BE2C (cell line): ENCODE measurements around the gene RABL3.

ENCODE experiments used
- DNase-seq: peaks from one replicate; pipeline ENCODE4 v3.0.0-alpha.2; 2020
- H3K27me3 ChIP-seq: fragments of 250-450 bp; sonication (Bioruptor Pico); 2 replicates; pipeline ENCODE4 v1.5.1; 2020; ENCODE audit warnings: mild to moderate bottlenecking
- H3K36me3 ChIP-seq: fragments of 250-450 bp; sonication (Bioruptor Pico); 2 replicates; pipeline ENCODE4 v1.5.1; 2020; ENCODE audit warnings: mild to moderate bottlenecking
- H3K4me1 ChIP-seq: fragments of 250-450 bp; sonication (Bioruptor Pico); 2 replicates; pipeline ENCODE4 v1.5.1; 2020
- H3K4me3 ChIP-seq: 2 replicates; pipeline ENCODE4 v1.5.1; 2011; ENCODE audit warnings: low read depth, low read length
- H3K9me3 ChIP-seq: fragments of 250-450 bp; sonication (Bioruptor Pico); 2 replicates; pipeline ENCODE4 v1.5.1; 2020
- TF ChIP-seq, protein P1 (sequence below): IDR thresholded peaks from 2 replicates; pipeline ENCODE4 v1.5.1; 2012; ENCODE audit warnings: mild to moderate bottlenecking, low read depth, low read length

RABL3 gene

DNA sequence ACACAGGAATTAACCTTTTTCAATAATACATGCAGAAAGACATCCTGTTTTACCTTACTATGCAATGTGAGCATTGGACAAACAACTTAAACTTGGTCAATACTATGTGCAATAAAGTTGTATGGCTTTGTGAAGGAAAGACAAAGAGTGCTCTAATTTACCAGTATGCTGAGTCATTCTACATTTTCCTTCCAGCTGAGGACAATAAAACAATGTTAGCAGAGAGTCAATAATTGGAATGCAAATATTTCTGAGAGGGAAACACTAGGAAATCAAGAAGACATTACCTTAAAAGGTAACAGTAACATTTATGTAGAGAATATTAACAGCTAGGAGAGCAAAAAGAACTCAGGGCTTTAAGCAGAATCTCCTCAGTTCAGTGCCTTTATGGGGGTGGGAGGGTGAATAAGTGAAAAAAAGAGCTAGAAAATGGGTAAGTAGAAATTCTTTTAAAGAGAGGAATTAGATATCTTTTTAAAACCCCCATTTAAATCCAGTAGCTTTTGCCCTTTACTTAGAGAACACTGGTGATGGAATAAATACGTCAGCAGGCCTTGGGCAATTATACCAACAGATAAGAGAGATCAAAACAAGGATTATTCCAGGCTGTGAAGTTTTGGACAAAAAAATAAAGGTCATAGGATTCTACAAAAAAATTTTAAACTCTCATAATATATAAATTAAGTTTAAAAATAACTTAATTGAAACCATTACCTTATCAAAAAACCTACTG, 48.7 kb downstream of the RABL3 start:
- Histone ChIP-seq H3K9me3 (no peaks in the 10 kb centered on the region), H3K27me3 (no peaks in the 10 kb centered on the region), H3K36me3 (peaks cover 10% of the 10 kb centered on the region), H3K4me1 (peaks cover 11% of the 10 kb centered on the region), H3K4me3 (no peak overlapping the region)
- DNase-seq, result no peak
- TF ChIP-seq, protein P1, sequence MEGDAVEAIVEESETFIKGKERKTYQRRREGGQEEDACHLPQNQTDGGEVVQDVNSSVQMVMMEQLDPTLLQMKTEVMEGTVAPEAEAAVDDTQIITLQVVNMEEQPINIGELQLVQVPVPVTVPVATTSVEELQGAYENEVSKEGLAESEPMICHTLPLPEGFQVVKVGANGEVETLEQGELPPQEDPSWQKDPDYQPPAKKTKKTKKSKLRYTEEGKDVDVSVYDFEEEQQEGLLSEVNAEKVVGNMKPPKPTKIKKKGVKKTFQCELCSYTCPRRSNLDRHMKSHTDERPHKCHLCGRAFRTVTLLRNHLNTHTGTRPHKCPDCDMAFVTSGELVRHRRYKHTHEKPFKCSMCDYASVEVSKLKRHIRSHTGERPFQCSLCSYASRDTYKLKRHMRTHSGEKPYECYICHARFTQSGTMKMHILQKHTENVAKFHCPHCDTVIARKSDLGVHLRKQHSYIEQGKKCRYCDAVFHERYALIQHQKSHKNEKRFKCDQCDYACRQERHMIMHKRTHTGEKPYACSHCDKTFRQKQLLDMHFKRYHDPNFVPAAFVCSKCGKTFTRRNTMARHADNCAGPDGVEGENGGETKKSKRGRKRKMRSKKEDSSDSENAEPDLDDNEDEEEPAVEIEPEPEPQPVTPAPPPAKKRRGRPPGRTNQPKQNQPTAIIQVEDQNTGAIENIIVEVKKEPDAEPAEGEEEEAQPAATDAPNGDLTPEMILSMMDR, result no peak

DNA sequence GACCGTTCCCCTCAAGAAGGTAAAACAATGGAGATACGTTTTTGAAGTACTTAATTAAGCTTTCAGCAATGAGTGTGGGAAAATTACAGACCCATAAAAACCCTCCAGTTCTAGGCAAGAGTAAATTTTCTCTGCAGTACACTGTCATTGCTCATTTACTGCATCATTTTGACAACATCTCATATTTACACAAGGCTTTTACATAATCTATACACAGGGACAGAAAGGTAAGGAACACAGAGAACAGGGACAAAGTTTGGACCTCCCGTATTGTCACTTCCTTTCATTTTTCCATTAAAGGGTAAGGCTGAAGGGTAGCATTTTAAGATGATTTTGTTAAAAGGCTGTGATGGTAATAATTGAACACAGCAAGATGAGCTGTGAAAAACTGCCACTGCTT, 52.9 kb downstream of the RABL3 start:
- no peaks in the 10 kb centered on the region for H3K9me3 ChIP-seq
- peaks cover 11% of the 10 kb centered on the region for H3K4me1 ChIP-seq
- TF ChIP-seq, protein P1, result no peak
- no peak overlapping the region for H3K4me3 ChIP-seq
- no peak for DNase-seq
- no peaks in the 10 kb centered on the region for H3K27me3 ChIP-seq
- H3K36me3 ChIP-seq, result peaks cover 6% of the 10 kb centered on the region

DNA sequence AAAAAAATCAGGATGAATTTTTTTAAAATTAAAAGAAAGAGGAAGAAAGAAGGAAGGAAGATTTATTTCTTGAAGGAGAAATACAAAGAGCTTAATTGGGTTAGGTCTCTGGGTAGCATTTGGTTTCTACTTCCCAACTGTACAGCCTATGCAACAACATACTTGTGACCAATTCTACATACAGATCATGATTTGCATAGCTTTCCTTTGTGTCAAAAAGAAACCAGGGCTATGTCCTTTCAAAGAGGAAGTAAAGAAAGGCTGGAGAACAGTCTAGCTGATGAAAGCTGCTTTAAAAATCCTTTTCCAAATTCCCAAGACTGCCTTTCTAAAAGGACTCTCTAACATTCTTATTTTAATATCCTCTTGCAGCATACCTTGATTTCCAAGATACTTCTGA, 54.2 kb downstream of the RABL3 start:
- TF ChIP-seq, protein P1, result no peak
- peaks cover 2% of the 10 kb centered on the region for H3K4me1 ChIP-seq
- H3K4me3 ChIP-seq, result no peak overlapping the region
- no peaks in the 10 kb centered on the region for H3K27me3 ChIP-seq
- H3K9me3 ChIP-seq, result no peaks in the 10 kb centered on the region
- H3K36me3 ChIP-seq, result peaks cover 6% of the 10 kb centered on the region
- DNase-seq, result no peak

DNA sequence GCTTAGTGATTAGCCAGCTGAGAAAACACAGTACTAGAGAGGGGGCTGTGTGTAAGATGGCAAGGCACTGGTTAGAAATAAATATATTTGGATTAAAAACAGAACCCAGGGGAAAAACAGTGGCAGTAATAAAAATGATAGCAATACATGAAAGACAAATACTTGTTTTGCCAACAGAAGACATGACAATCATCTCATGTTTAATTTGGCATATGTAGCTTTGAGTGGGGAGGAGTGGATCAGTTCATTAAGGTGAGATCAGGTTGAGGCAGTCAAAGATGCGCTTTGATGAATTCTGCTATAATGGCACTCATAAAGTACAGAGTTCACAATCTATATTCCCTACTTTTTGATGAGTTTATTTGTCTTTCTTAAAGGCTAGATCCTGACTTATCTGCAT, 56.9 kb downstream of the RABL3 start:
- no peaks in the 10 kb centered on the region for H3K27me3 ChIP-seq
- H3K4me1 ChIP-seq, result peaks cover 5% of the 10 kb centered on the region
- TF ChIP-seq, protein P1, result no peak
- DNase-seq, result no peak
- peaks cover 6% of the 10 kb centered on the region for H3K36me3 ChIP-seq
- H3K4me3 ChIP-seq, result no peak overlapping the region
- no peaks in the 10 kb centered on the region for H3K9me3 ChIP-seq

DNA sequence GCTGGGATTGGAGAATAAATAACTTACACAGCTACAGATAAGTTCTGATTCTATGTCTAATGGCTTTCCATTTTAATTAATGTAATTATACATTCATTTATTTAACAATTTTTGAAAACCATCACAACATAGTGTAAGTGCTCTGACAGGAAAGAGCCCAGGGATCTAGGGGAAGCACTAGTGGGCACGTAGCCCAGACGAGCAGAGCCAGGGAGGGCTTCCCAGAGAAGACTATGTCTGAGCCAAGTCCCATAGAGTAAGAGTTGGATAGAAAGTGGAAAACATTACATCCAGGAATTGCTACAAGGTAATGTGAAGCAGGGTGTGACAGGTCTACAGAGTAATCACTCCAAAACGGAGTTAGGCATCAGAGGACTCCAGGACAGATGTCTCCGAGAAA, 57.4 kb downstream of the RABL3 start:
- no peaks in the 10 kb centered on the region for H3K27me3 ChIP-seq
- peaks cover 6% of the 10 kb centered on the region for H3K36me3 ChIP-seq
- no peak for DNase-seq
- H3K9me3 ChIP-seq, result no peaks in the 10 kb centered on the region
- H3K4me1 ChIP-seq, result peaks cover 5% of the 10 kb centered on the region
- no peak overlapping the region for H3K4me3 ChIP-seq
- TF ChIP-seq, protein P1, result no peak

DNA sequence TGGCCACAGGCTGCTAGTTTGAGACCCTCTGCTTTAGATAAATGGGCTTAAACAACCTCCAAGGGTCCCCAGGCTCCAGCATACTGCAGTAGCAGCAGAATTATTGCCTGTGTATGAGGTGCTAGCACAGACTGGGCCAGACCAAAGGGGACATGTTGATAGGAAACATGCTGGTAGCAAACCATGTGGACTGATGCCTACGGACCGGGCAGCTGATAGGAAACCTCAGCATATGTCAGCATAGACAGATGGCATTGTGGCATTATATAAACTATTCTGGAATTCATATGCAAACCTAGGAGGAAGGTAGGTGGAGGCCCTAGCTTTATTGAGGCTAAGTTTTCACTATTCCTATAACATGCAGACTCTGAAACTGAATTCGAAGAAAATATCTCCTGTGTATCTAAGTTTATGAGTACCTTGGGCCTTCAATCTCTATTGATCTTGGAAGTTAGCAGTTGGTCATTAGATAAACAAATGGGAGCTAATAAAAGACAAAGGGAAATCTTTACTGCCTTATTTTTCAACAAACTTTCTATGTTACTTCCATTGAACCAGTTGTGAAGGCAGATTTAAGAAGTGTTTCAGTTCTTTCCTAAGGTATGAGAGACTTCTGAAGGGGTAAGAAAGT, 58.5 kb downstream of the RABL3 start:
- DNase-seq, result no peak
- no peaks in the 10 kb centered on the region for H3K9me3 ChIP-seq
- no peak overlapping the region for H3K4me3 ChIP-seq

More for the DNA sequence above, 58.5 kb downstream of the RABL3 start:
- H3K27me3 ChIP-seq, result no peaks in the 10 kb centered on the region
- H3K4me1 ChIP-seq, result peaks cover 5% of the 10 kb centered on the region
- TF ChIP-seq, protein P1, result no peak
- H3K36me3 ChIP-seq, result peaks cover 6% of the 10 kb centered on the region
